ENCODE data around the gene FAAP20.

GRCh38 chr1:2175681-2176454, 18.7 kb downstream of the FAAP20 start:
- TF ChIP-seq SMC3 (conservative IDR thresholded peaks at IDR 0.05; ENCODE audit: poor library complexity) (no peak), RAD21 (conservative IDR thresholded peaks at IDR 0.05) (no peak), CTCF (IDR thresholded peaks at IDR 0.05; ENCODE audit: poor library complexity, severe bottlenecking) (no peak), POLR2AphosphoS5 (IDR thresholded peaks at IDR 0.05) (no peak), EZH2 (IDR thresholded peaks at IDR 0.05; ENCODE audit: borderline replicate concordance, insufficient read depth, low read length, poor library complexity, severe bottlenecking) (no peak), REST (IDR thresholded peaks at IDR 0.05; ENCODE audit: borderline replicate concordance) (no peak), EP300 (conservative IDR thresholded peaks at IDR 0.05; ENCODE audit: poor library complexity, severe bottlenecking) (no peak), TAF1 (IDR thresholded peaks at IDR 0.05; ENCODE audit: low read depth) (no peak)
